VCaP (cell line): ENCODE results near the gene HLA-C.

Experiments used
- H3K27ac ChIP-seq: fragments of 450-650 bp; 2 replicates; pipeline ENCODE4 v1.5.1; 2017
- CTCF ChIP-seq: fragments of 450-650 bp; conservative IDR thresholded peaks from 2 replicates; pipeline ENCODE4 v1.5.1; 2017; ENCODE audit warnings: mild to moderate bottlenecking, moderate library complexity

The HLA-C gene

GRCh38 chr6:31305703-31306219, 33.9 kb upstream of the HLA-C start:
- no peak overlapping the region for H3K27ac ChIP-seq
- no peak for TF ChIP-seq CTCF

GRCh38 chr6:31304683-31305082, 32.8 kb upstream of the HLA-C start:
- TF ChIP-seq CTCF: no peak
- H3K27ac ChIP-seq: no peak overlapping the region

- H3K27ac ChIP-seq: no peak overlapping the region
- TF ChIP-seq CTCF: no peak
These were observed 28.9 kb upstream of the HLA-C start for GRCh38 chr6:31300797-31301196.

- TF ChIP-seq CTCF: no peak
- no peak overlapping the region for H3K27ac ChIP-seq
These were observed 28.1 kb upstream of the HLA-C start for GRCh38 chr6:31299947-31300346.

- TF ChIP-seq CTCF: no peak
- no peak overlapping the region for H3K27ac ChIP-seq
These were observed 27.6 kb upstream of the HLA-C start for GRCh38 chr6:31299511-31299910.

GRCh38 chr6:31294056-31294455, 22.2 kb upstream of the HLA-C start:
- no peak overlapping the region for H3K27ac ChIP-seq
- no peak for TF ChIP-seq CTCF

- no peak for TF ChIP-seq CTCF
- H3K27ac ChIP-seq: no peak overlapping the region
These were observed 21.5 kb upstream of the HLA-C start for GRCh38 chr6:31293343-31293742.
